H1 (cell line): ENCODE data around the gene MRPL1. TPM values are rescaled to one million over a fixed set of nuclear protein-coding genes. Genes with fewer than 3 reads are reported as not detected.

Experiments
- polyA plus RNA-seq, 7 experiments: library from polyadenylated mRNA; depleted of rRNA in 3 of 7; stranded (reverse) in 5 of 7; unstranded in 2 of 7; fragments of >200 nt in 5 of 7; fragments of 200-250 nt in 2 of 7; gene quantifications; 1 replicate in 5 of 7; 2 replicates in 1 of 7; 4 replicates in 1 of 7; pipeline versions ENCODE4 v1.2.1 to v1.2.3, GENCODE V29; 2011 to 2013; ENCODE audit warnings: missing spikeins in 2 of 7, mixed read lengths in 2 of 7
- total RNA-seq: library from RNA; stranded (reverse); fragmentation: NEBNext Ultra II Directional; extraction: Animal tissue kit (Norgen Biotek cat#: 25700); gene quantifications from 2 replicates; pipeline ENCODE4 v1.2.1, GENCODE V29; 2021
- TF ChIP-seq, protein P1 (sequence below): fragments of 300-600 bp; sonication (generic); IDR thresholded peaks from 2 replicates; pipeline ENCODE4 v1.7.1; 2012; ENCODE audit warnings: low read length, moderate library complexity, mild to moderate bottlenecking, inconsistent platforms; ENCODE audit not compliant: insufficient replicate concordance

The MRPL1 gene
- total and polyA plus RNA-seq, 2 of the 8 experiments (the other 6 are each of a cell fraction or from before 2014, with no cell fraction given) = 9.6 to 37.0 TPM

DNA sequence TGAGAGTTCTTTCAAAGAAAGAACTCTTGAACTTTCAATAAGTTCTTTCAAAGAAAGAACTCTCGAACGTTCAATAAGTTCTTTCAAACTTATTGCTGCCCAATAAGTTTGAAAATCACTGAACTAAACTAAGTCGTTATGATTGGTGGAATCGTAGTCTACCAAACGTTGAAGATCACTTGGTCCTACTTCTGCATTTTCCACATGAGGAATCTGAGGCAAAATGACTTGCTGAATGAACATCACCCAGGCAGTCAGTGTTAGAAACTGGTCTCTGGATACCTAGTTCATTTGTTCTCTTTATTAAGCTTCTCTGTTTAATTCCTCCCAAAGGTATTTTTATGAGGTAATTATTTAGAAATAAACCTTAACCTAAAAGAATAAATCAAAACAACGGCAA lies 36.4 kb upstream of the MRPL1 start (continued):
- TF ChIP-seq, protein P1, sequence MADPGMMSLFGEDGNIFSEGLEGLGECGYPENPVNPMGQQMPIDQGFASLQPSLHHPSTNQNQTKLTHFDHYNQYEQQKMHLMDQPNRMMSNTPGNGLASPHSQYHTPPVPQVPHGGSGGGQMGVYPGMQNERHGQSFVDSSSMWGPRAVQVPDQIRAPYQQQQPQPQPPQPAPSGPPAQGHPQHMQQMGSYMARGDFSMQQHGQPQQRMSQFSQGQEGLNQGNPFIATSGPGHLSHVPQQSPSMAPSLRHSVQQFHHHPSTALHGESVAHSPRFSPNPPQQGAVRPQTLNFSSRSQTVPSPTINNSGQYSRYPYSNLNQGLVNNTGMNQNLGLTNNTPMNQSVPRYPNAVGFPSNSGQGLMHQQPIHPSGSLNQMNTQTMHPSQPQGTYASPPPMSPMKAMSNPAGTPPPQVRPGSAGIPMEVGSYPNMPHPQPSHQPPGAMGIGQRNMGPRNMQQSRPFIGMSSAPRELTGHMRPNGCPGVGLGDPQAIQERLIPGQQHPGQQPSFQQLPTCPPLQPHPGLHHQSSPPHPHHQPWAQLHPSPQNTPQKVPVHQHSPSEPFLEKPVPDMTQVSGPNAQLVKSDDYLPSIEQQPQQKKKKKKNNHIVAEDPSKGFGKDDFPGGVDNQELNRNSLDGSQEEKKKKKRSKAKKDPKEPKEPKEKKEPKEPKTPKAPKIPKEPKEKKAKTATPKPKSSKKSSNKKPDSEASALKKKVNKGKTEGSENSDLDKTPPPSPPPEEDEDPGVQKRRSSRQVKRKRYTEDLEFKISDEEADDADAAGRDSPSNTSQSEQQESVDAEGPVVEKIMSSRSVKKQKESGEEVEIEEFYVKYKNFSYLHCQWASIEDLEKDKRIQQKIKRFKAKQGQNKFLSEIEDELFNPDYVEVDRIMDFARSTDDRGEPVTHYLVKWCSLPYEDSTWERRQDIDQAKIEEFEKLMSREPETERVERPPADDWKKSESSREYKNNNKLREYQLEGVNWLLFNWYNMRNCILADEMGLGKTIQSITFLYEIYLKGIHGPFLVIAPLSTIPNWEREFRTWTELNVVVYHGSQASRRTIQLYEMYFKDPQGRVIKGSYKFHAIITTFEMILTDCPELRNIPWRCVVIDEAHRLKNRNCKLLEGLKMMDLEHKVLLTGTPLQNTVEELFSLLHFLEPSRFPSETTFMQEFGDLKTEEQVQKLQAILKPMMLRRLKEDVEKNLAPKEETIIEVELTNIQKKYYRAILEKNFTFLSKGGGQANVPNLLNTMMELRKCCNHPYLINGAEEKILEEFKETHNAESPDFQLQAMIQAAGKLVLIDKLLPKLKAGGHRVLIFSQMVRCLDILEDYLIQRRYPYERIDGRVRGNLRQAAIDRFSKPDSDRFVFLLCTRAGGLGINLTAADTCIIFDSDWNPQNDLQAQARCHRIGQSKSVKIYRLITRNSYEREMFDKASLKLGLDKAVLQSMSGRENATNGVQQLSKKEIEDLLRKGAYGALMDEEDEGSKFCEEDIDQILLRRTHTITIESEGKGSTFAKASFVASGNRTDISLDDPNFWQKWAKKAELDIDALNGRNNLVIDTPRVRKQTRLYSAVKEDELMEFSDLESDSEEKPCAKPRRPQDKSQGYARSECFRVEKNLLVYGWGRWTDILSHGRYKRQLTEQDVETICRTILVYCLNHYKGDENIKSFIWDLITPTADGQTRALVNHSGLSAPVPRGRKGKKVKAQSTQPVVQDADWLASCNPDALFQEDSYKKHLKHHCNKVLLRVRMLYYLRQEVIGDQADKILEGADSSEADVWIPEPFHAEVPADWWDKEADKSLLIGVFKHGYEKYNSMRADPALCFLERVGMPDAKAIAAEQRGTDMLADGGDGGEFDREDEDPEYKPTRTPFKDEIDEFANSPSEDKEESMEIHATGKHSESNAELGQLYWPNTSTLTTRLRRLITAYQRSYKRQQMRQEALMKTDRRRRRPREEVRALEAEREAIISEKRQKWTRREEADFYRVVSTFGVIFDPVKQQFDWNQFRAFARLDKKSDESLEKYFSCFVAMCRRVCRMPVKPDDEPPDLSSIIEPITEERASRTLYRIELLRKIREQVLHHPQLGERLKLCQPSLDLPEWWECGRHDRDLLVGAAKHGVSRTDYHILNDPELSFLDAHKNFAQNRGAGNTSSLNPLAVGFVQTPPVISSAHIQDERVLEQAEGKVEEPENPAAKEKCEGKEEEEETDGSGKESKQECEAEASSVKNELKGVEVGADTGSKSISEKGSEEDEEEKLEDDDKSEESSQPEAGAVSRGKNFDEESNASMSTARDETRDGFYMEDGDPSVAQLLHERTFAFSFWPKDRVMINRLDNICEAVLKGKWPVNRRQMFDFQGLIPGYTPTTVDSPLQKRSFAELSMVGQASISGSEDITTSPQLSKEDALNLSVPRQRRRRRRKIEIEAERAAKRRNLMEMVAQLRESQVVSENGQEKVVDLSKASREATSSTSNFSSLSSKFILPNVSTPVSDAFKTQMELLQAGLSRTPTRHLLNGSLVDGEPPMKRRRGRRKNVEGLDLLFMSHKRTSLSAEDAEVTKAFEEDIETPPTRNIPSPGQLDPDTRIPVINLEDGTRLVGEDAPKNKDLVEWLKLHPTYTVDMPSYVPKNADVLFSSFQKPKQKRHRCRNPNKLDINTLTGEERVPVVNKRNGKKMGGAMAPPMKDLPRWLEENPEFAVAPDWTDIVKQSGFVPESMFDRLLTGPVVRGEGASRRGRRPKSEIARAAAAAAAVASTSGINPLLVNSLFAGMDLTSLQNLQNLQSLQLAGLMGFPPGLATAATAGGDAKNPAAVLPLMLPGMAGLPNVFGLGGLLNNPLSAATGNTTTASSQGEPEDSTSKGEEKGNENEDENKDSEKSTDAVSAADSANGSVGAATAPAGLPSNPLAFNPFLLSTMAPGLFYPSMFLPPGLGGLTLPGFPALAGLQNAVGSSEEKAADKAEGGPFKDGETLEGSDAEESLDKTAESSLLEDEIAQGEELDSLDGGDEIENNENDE = no peak
